Dendritic cell treated with granulocyte-macrophage colony-stimulating factor and Interleukin-4, amounts not matched to agents 40 ng/mL and 50 ng/mL, for 4 days (primary cell): ENCODE results near the gene RHPN2.
"Not testable (repeated sequence)": the region's sequence is repeated elsewhere in the genome, so short reads cannot be mapped to it uniquely, and the experiment has no call there.

ENCODE experiments used
- H3K27ac Mint-ChIP-seq: one replicate; pipeline ENCODE4 v1.8.0; 2022; ENCODE audit warnings: mild to moderate bottlenecking, mixed read lengths
- H3K27me3 Mint-ChIP-seq: one replicate; pipeline ENCODE4 v1.8.0; 2022; ENCODE audit warnings: mild to moderate bottlenecking, mixed read lengths
- H3K36me3 Mint-ChIP-seq: one replicate; pipeline ENCODE4 v1.8.0; 2022; ENCODE audit warnings: low read depth, mixed read lengths
- H3K4me1 Mint-ChIP-seq: one replicate; pipeline ENCODE4 v1.8.0; 2022; ENCODE audit warnings: low read depth, mixed read lengths
- H3K4me3 Mint-ChIP-seq: one replicate; pipeline ENCODE4 v1.8.0; 2022; ENCODE audit warnings: mild to moderate bottlenecking, moderate library complexity, mixed read lengths
- H3K9me3 Mint-ChIP-seq: one replicate; pipeline ENCODE4 v1.8.0; 2022; ENCODE audit warnings: mixed read lengths
- intact Hi-C: fragments of 100-400 bp; cut with micrococcal nuclease; formaldehyde crosslinking; loops from one replicate; pipeline ENCODE4 v1.15.0; 2022

Gene RHPN2

DNA sequence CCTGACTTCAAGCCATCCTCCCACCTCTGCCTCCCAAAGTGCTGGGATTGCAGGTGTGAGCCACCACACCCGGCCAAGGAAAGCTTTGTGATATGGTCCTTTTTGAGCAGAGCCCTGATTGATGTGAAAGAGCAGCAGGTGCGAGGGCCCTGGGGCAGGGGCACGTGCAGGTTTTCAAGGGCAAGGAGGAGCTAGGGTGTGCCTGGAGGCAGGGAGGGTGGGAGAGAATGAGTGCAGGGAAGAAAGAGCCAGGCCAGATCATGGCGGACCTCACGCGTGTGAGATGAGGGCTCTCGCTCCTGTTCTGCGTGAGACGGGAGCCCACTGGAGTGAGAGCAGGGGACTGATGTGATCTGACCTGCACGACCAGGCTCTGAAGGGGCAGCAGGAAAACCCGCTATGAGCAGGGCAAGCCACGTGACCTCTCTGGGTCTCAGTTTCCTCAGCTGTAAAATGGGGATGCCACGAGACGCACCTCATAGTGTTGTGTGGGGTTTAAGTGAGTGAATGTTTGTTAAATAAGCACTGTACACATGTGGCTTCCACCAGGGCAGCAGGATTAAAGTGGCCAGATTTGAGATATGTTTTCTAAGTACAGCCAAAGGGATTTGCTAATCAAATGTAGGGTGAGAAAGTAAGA, 66.9 kb downstream of the RHPN2 start:
- no peaks in the 10 kb centered on the region for H3K9me3 Mint-ChIP-seq
- no peaks in the 10 kb centered on the region for H3K36me3 Mint-ChIP-seq
- no peaks in the 10 kb centered on the region for H3K4me1 Mint-ChIP-seq
- no peak overlapping the region for H3K4me3 Mint-ChIP-seq
- no peak overlapping the region for H3K27ac Mint-ChIP-seq
- intact Hi-C loops = no loop called here
- peaks cover 6% of the 10 kb centered on the region for H3K27me3 Mint-ChIP-seq

DNA sequence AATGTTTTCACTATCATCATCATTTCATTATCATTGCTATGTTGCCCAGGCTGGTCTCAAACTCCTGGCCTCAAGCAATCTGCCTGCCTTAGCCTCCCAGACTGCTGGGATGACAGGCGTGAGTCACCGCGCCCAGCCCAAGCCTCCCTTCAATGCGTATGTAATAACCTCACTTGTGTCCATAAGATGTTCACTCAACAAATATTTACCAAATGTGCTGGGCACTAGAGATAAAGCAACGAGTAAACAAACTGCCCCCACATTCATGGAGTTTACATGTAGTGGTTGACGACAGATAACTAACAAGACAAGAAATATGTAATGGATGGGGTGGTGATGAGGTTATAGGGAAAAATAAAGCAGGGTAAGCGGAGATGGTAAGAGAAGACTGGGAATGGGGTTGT, 67.6 kb downstream of the RHPN2 start:
- intact Hi-C loops, H3K27me3 Mint-ChIP-seq, H3K4me3 Mint-ChIP-seq, H3K27ac Mint-ChIP-seq, H3K36me3 Mint-ChIP-seq, H3K4me1 Mint-ChIP-seq, H3K9me3 Mint-ChIP-seq: not testable (repeated sequence)

- H3K4me1 Mint-ChIP-seq, H3K27ac Mint-ChIP-seq, intact Hi-C loops, H3K9me3 Mint-ChIP-seq, H3K4me3 Mint-ChIP-seq, H3K36me3 Mint-ChIP-seq: not testable (repeated sequence)
- H3K27me3 Mint-ChIP-seq = peaks cover 10% of the 10 kb centered on the region
Observed at GRCh38 chr19:32995966-32996365, 68.7 kb downstream of the RHPN2 start.

- intact Hi-C loops = no loop called here
- Mint-ChIP-seq H3K4me1 (peaks cover 6% of the 10 kb centered on the region), H3K36me3 (no peaks in the 10 kb centered on the region)
Observed at GRCh38 chr19:32988724-32989123, 76.0 kb downstream of the RHPN2 start.

GRCh38 chr19:32988254-32988653, 76.4 kb downstream of the RHPN2 start:
- H3K27ac Mint-ChIP-seq, H3K9me3 Mint-ChIP-seq, intact Hi-C loops, H3K36me3 Mint-ChIP-seq, H3K4me1 Mint-ChIP-seq, H3K27me3 Mint-ChIP-seq, H3K4me3 Mint-ChIP-seq: not testable (repeated sequence)

More at GRCh38 chr19:32988724-32989123, 76.0 kb downstream of the RHPN2 start:
- Mint-ChIP-seq H3K27me3 (peaks cover 4% of the 10 kb centered on the region), H3K4me3 (no peak overlapping the region), H3K9me3 (no peaks in the 10 kb centered on the region), H3K27ac (no peak overlapping the region)

GRCh38 chr19:32982488-32982887, 82.2 kb downstream of the RHPN2 start:
- H3K27me3 Mint-ChIP-seq, H3K36me3 Mint-ChIP-seq, H3K4me3 Mint-ChIP-seq, H3K4me1 Mint-ChIP-seq, H3K27ac Mint-ChIP-seq, H3K9me3 Mint-ChIP-seq, intact Hi-C loops: not testable (repeated sequence)

DNA sequence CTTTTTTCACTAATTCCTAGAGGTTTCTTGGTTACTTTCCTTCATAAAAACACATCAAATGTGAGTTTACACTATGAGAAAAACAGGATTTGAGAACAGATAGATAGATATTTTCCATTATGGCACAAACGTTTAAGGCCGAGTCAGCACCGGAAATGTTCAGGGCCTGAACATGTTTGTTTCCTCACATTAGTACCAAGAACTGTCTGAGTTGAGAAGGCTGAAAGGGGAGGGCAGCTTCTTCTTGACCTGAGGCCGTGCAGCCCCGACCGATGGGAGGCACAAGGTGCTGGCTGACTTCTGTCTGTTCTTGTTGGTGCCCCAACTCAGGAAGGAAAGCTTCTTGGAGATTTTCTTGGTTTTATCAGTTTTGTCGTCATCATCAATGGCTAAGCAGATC, 84.9 kb downstream of the RHPN2 start:
- H3K36me3 Mint-ChIP-seq, H3K27ac Mint-ChIP-seq, H3K4me3 Mint-ChIP-seq, H3K9me3 Mint-ChIP-seq, H3K4me1 Mint-ChIP-seq, H3K27me3 Mint-ChIP-seq: not testable (repeated sequence)
- intact Hi-C loops = loop anchor here (10.0 kb wide), 3 partner anchors 135 to 815 kb away; partner anchors contain the start of genes KCTD15 and NUDT19

DNA sequence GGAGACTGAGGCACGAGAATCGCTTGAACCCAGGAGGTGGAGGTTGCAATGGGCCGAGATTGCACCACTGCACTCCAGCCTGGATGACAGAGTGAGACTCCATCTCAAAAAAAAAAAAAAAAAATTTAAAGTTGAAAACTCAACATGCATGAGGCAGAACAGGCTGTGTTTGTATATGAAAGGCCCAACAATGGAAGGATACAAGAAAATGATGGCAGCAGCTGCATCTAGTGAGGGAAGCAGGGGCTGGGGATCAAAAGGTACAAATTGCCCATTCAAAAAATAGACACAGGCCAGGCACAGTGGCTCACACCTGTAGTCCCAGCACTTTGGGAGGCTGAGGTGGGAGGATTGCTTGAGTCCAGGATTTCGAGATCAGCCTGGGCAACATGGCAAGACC, 86.9 kb downstream of the RHPN2 start:
- not testable (repeated sequence) for H3K27me3 Mint-ChIP-seq, H3K4me3 Mint-ChIP-seq, H3K36me3 Mint-ChIP-seq, H3K27ac Mint-ChIP-seq, H3K4me1 Mint-ChIP-seq, H3K9me3 Mint-ChIP-seq
- intact Hi-C loops = loop anchor here (10.0 kb wide), 3 partner anchors 137 to 817 kb away; partner anchors contain the start of genes KCTD15 and NUDT19

DNA sequence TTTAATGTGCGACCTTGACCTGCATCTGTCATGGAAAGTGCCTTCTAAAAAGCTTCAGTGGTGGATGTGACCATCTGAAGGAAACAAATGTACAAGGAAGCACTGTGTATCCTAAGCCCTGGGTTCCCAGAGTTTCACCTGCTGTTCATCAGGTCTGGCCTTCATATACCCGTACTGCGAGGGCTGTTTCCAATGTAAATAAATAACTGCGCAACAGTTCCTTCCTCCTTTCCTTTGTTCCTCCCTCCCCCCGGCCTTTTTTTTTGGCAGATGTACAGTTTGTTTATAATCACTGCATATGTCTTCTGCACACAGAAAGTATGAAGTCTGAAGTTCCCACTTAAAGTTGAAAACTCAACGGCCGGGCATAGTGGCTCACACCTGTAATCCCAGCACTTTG, 87.4 kb downstream of the RHPN2 start:
- H3K4me1 Mint-ChIP-seq = peaks cover 9% of the 10 kb centered on the region
- H3K36me3 Mint-ChIP-seq = peaks cover 5% of the 10 kb centered on the region
- intact Hi-C loops = loop anchor here (10.0 kb wide), 3 partner anchors 138 to 818 kb away; partner anchors contain the start of genes KCTD15 and NUDT19
- H3K27me3 Mint-ChIP-seq = no peaks in the 10 kb centered on the region
- no peak overlapping the region for H3K27ac Mint-ChIP-seq
- no peaks in the 10 kb centered on the region for H3K9me3 Mint-ChIP-seq
- H3K4me3 Mint-ChIP-seq = no peak overlapping the region

- Mint-ChIP-seq H3K27me3 (no peaks in the 10 kb centered on the region), H3K4me3 (no peak overlapping the region)
Observed at GRCh38 chr19:32976223-32976805, 88.4 kb downstream of the RHPN2 start.

GRCh38 chr19:32971715-32972540, 92.8 kb downstream of the RHPN2 start, which contains the start of the genes CEP89 and FAAP24:
Gene CEP89, minus strand, starts transcription at chr19:32971958. Its CDS starts 84 bp downstream, at chr19:32971874.
Gene FAAP24, plus strand, starts transcription at chr19:32972242. Its CDS starts 955 bp downstream, at chr19:32973197.
- peaks cover 19% of the 10 kb centered on the region for H3K4me1 Mint-ChIP-seq
- peak within 1 kb of the TSS; percentile 97 for H3K27ac Mint-ChIP-seq
- H3K27me3 Mint-ChIP-seq = no peaks in the 10 kb centered on the region
- H3K9me3 Mint-ChIP-seq = no peaks in the 10 kb centered on the region
- peak within 1 kb of the TSS; percentile 99 for H3K4me3 Mint-ChIP-seq
- intact Hi-C loops = loop anchor here (2.0 to 10.0 kb wide), 5 partner anchors 109 to 823 kb away; partner anchors contain the start of genes GPATCH1, KCTD15 and NUDT19
- peaks cover 29% of the 10 kb centered on the region for H3K36me3 Mint-ChIP-seq

More at GRCh38 chr19:32976223-32976805, 88.4 kb downstream of the RHPN2 start:
- intact Hi-C loops = loop anchor here (10.0 kb wide), 3 partner anchors 138 to 818 kb away; partner anchors contain the start of genes KCTD15 and NUDT19
- peaks cover 14% of the 10 kb centered on the region for H3K36me3 Mint-ChIP-seq
- H3K4me1 Mint-ChIP-seq = peaks cover 10% of the 10 kb centered on the region
- H3K27ac Mint-ChIP-seq = no peak overlapping the region
- no peaks in the 10 kb centered on the region for H3K9me3 Mint-ChIP-seq

DNA sequence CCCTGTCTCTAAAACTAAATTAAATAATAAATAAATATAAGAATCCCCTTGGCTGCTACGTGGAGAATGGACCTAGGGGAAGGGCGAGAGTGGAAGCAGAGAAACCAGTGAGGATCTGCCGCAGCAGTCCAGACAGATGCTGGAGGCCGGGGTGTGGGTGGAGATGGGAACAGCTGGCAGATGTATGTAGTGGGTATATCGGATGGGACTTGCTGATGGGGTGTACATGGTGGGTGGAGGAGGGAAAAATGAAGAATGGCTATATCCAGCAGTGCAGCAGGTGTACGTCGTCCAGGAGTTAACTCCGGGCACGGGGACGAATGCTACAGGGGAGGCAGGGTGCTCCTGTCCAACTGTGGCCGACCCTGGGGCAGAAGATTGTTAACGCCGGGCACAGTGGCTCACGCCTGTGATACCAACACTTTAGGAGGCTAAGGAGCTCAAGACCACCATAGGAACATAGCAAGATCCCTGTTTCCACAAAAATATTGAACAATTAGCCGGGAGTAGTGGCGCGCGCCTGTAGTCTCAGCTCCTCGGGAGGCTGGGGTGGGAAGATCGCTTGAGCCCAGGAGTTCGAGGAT, 93.6 kb downstream of the RHPN2 start:
- H3K4me3 Mint-ChIP-seq = peak overlapping the region; percentile 99
- H3K9me3 Mint-ChIP-seq = no peaks in the 10 kb centered on the region
- peak overlapping the region; percentile 97 for H3K27ac Mint-ChIP-seq
- peaks cover 36% of the 10 kb centered on the region for H3K36me3 Mint-ChIP-seq
- intact Hi-C loops = loop anchor here (2.0 to 10.0 kb wide), 5 partner anchors 110 to 824 kb away; partner anchors contain the start of genes GPATCH1, KCTD15 and NUDT19
- H3K27me3 Mint-ChIP-seq = no peaks in the 10 kb centered on the region
- peaks cover 19% of the 10 kb centered on the region for H3K4me1 Mint-ChIP-seq

DNA sequence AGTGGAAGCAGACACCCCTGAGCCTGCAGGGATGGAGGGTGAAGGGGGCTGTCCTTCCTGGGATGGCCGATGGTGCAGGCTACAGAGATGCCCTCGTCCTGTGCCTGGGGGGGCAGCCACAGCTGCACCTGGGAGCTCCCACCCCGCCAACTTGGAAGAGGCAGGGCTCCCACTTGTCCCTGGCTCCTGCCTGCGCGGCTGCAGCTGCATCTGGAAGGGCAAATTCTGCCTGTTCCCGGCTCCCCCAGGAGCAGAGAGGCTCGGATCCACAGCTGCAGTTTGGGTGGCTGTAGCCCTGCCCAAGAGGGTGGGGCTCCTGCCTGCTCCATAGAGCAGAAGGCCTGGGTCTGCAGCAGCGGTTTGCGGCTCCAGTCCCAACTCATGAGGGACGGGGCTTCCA, 95.1 kb downstream of the RHPN2 start:
- H3K27me3 Mint-ChIP-seq = no peaks in the 10 kb centered on the region
- H3K36me3 Mint-ChIP-seq = peaks cover 47% of the 10 kb centered on the region
- H3K9me3 Mint-ChIP-seq = no peaks in the 10 kb centered on the region
- H3K4me3 Mint-ChIP-seq = no peak overlapping the region
- H3K27ac Mint-ChIP-seq = no peak overlapping the region
- intact Hi-C loops = no loop called here
- peaks cover 19% of the 10 kb centered on the region for H3K4me1 Mint-ChIP-seq
